Suprapubic skin (tissue), 4 donors: Measurements from ENCODE around the gene MT1X. TPM values are rescaled to one million over a fixed set of nuclear protein-coding genes. Genes with fewer than 3 reads are reported as not detected.
A peak's percentile ranks its signal among the peaks of the same experiment; 100 is the strongest.

Experiments
- DNase-seq, 2 donors: peaks; one replicate each; pipeline ENCODE4 v3.0.0-alpha.2; 2019; ENCODE audit warnings: low spot score in 2 of 2
- H3K27ac ChIP-seq: fragments of 200-600 bp; sonication (generic); one replicate; pipeline ENCODE4 v1.5.1; 2019
- H3K27me3 ChIP-seq: fragments of 200-600 bp; sonication (generic); one replicate; pipeline ENCODE4 v1.5.1; 2019
- H3K36me3 ChIP-seq: fragments of 200-600 bp; sonication (generic); one replicate; pipeline ENCODE4 v1.5.1; 2019
- H3K4me1 ChIP-seq: fragments of 200-600 bp; sonication (generic); one replicate; pipeline ENCODE4 v1.5.1; 2019
- H3K4me3 ChIP-seq: fragments of 200-600 bp; sonication (generic); one replicate; pipeline ENCODE4 v1.5.1; 2019; ENCODE audit warnings: mild to moderate bottlenecking
- H3K9me3 ChIP-seq: fragments of 200-600 bp; sonication (generic); one replicate; pipeline ENCODE4 v1.5.1; 2019
- CTCF ChIP-seq, 2 donors: fragments of 200-600 bp in 1 of 2; fragments of 450-650 bp in 1 of 2; sonication (generic) in 1 of 2; IDR thresholded peaks; one replicate each; pipeline ENCODE4 v1.5.1; 2016 to 2019; ENCODE audit warnings: antibody characterized with exemption in 2 of 2, mild to moderate bottlenecking in 1 of 2, moderate library complexity in 1 of 2
- EP300 ChIP-seq: sonication (generic); formaldehyde crosslinking; IDR thresholded peaks from one replicate; pipeline ENCODE4 v1.6.1; 2017; ENCODE audit warnings: antibody characterized with exemption
- POLR2A ChIP-seq, 2 donors: fragments of 450-650 bp; IDR thresholded peaks; one replicate each; pipeline ENCODE4 v1.6.1; 2017; ENCODE audit warnings: antibody characterized with exemption in 2 of 2, mild to moderate bottlenecking in 2 of 2, moderate library complexity in 2 of 2
- POLR2AphosphoS5 ChIP-seq, 3 donors: sonication (generic); formaldehyde crosslinking; IDR thresholded peaks; one replicate each; pipeline ENCODE4 v1.6.1; 2017; ENCODE audit warnings: antibody characterized with exemption in 3 of 3
- WGBS: methylation state at CpG from one replicate; pipeline ENCODE4 v1.1.5; 2018; 5-methylcytosine and 5-hydroxymethylcytosine counted together
- total RNA-seq, 4 donors: library from RNA; depleted of rRNA; stranded (reverse); fragments of >200 nt; gene quantifications; one replicate each; pipeline ENCODE4 v1.1.0, GENCODE V29; 2016

The MT1X gene
- total RNA-seq, 4 donors from 2014 or later, result 2,588 to 6,426 (median 4,304) TPM

DNA sequence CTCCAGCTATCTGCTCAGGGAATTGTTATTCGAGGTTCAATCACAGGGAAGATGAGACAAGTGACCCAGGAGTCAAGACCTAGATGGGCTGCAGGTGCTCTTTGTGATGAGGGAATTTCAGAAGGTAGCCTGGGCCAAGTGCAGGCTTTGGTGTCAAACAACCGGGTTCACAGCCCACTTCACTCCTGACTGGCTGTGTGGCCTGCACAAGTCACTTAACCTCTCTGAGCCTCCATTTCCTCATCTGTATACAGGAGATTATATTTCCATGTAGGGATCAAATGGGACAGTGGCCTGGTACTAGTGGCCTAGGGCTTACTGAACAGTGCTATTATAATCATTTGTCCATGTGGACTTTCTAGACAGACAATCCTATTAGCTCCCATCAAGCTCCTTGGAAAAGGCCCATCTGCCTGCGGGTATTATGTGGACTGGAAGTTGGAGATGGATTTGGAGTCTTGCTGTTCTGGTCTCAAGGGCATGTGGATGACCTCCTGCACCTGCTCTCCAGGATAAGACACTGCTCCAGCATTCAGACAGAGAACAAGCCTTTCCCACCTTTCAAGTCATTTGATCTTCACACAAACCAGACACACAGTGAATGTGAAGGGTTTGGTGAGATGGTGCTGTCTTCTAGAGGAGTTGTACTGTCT is 3.1 kb upstream of the MT1X start:
- no peak for TF ChIP-seq POLR2AphosphoS5 (IDR thresholded peaks at IDR 0.05)
- no peak for TF ChIP-seq CTCF (IDR thresholded peaks at IDR 0.05)
- no peak for TF ChIP-seq POLR2A (IDR thresholded peaks at IDR 0.05)
- TF ChIP-seq EP300, result no peak
- 95% methylated on average over 3 of the region's 3 CpGs for WGBS

GRCh38 chr16:56679818-56680217 is 2.5 kb upstream of the MT1X start:
- TF ChIP-seq POLR2AphosphoS5 (IDR thresholded peaks at IDR 0.05) (no peak), CTCF (IDR thresholded peaks at IDR 0.05) (no peak), POLR2A (IDR thresholded peaks at IDR 0.05) (no peak), EP300 (no peak)
- H3K9me3 ChIP-seq, result no peaks in the 10 kb centered on the region
- H3K4me1 ChIP-seq, result peaks cover 48% of the 10 kb centered on the region
- H3K27me3 ChIP-seq, result peaks cover 8% of the 10 kb centered on the region
- H3K4me3 ChIP-seq, result no peak overlapping the region
- H3K36me3 ChIP-seq, result no peaks in the 10 kb centered on the region
- WGBS, result 84% methylated on average over 5 of the region's 6 CpGs
- no peak overlapping the region for H3K27ac ChIP-seq
- no peak for DNase-seq

More for the DNA sequence above, 3.1 kb upstream of the MT1X start:
- H3K4me3 ChIP-seq, result no peak overlapping the region
- no peak for DNase-seq
- peaks cover 42% of the 10 kb centered on the region for H3K4me1 ChIP-seq
- H3K27me3 ChIP-seq, result peaks cover 8% of the 10 kb centered on the region
- H3K36me3 ChIP-seq, result no peaks in the 10 kb centered on the region
- H3K27ac ChIP-seq, result no peak overlapping the region
- no peaks in the 10 kb centered on the region for H3K9me3 ChIP-seq

GRCh38 chr16:56682703-56683397 is 580 bp downstream of the MT1X start:
- TF ChIP-seq POLR2A (IDR thresholded peaks at IDR 0.05) (no peak), CTCF (IDR thresholded peaks at IDR 0.05) (no peak), EP300 (no peak), POLR2AphosphoS5 (IDR thresholded peaks at IDR 0.05) (no peak)
- 16% methylated on average over 6 of the region's 8 CpGs for WGBS
- DNase-seq, result no peak
- Histone ChIP-seq H3K36me3 (no peaks in the 10 kb centered on the region), H3K4me1 (peaks cover 47% of the 10 kb centered on the region), H3K27me3 (no peaks in the 10 kb centered on the region), H3K4me3 (peak overlapping the region; percentile 69), H3K27ac (peak overlapping the region; percentile 92), H3K9me3 (no peaks in the 10 kb centered on the region)

- TF ChIP-seq CTCF (IDR thresholded peaks at IDR 0.05) (no peak), POLR2AphosphoS5 (IDR thresholded peaks at IDR 0.05) (no peak), EP300 (no peak), POLR2A (IDR thresholded peaks at IDR 0.05) (no peak)
- H3K27ac ChIP-seq, result peak overlapping the region; percentile 92
- DNase-seq, result no peak
- H3K4me1 ChIP-seq, result peaks cover 47% of the 10 kb centered on the region
- H3K27me3 ChIP-seq, result no peaks in the 10 kb centered on the region
- H3K4me3 ChIP-seq, result peak overlapping the region; percentile 69
- H3K9me3 ChIP-seq, result no peaks in the 10 kb centered on the region
- 53% methylated on average over 5 of the region's 5 CpGs for WGBS
- no peaks in the 10 kb centered on the region for H3K36me3 ChIP-seq
Observed at GRCh38 chr16:56683424-56684172, 1.3 kb downstream of the MT1X start.
